ENCODE data around the gene B3GNT4. TPM values are rescaled to one million over a fixed set of nuclear protein-coding genes. Genes with fewer than 3 reads are reported as not detected.

B3GNT4 gene
- total and polyA plus RNA-seq, 2 of the 8 experiments (the other 6 are each of a cell fraction or from before 2014, with no cell fraction given) = 1.1 to 1.4 TPM

DNA sequence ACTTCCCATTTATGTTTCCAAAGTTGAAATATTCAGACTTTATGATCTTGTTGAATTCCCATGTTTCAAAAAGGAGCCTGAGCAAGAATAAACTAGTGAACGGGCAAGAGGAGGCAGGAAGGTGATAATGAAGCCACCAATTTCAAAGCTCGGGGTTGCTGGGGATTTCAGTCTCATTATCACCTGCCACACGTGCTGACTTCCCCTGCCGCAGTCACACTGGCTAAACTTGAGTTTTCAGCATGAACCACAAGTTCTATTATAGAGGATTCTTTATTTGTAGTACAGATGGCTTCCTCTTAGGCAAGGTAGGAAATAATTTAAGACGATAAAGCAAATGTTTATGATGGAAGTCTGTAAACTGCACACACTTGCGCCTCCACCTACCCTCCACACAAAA is 40.5 kb downstream of the B3GNT4 start:
- H3K23ac ChIP-seq (ENCODE audit: insufficient read length) = no peak overlapping the region
- H4K5ac ChIP-seq (ENCODE audit: insufficient read length, low read depth, low read length) = no peak overlapping the region
- no peaks in the 10 kb centered on the region for H3K4me1 ChIP-seq (replicated peaks in 1 of 4; ENCODE audit: control insufficient read depth in 3 of 4, insufficient read depth in 4 of 4, low read length in 3 of 4)
- H4K20me1 ChIP-seq (replicated peaks in 1 of 2; ENCODE audit: control insufficient read depth in 1 of 2, insufficient read depth in 2 of 2, low read length in 2 of 2) = no peaks in the 10 kb centered on the region
- H3K4ac ChIP-seq (replicated peaks; ENCODE audit: insufficient read length, low read depth, low read length) = no peak overlapping the region
- ChIA-PET CTCF (ENCODE audit: partially characterized antibody) (interaction anchor here (0.8 to 1.2 kb wide), 2 partner anchors 8 to 11 kb away, joined by 3 to 4 read pairs; no protein-coding TSS in a partner anchor), POLR2A (ENCODE audit: partially characterized antibody) (interaction anchor here (0.7 to 2.0 kb wide), 3 partner anchors 12 to 18 kb away, joined by 3 to 5 read pairs (median 4); no protein-coding TSS in a partner anchor)
- no peak overlapping the region for H2BK12ac ChIP-seq (ENCODE audit: low read depth, low read length)
- H4K8ac ChIP-seq (ENCODE audit: extremely low read depth, insufficient read depth, low read length) = no peak overlapping the region
- no peak overlapping the region for H2BK20ac ChIP-seq (ENCODE audit: low read length)
- H3K4me2 ChIP-seq (ENCODE audit: insufficient read depth in 1 of 2, low read depth in 2 of 2, low read length in 2 of 2) = no peak overlapping the region
- no peak overlapping the region for H2BK5ac ChIP-seq (ENCODE audit: low read depth, low read length)
- FAIRE-seq (no peak), DNase-seq (ENCODE audit: low read depth in 1 of 2, low spot score in 2 of 2) (no peak)
- no peak overlapping the region for H3K4me3 ChIP-seq (ENCODE audit: extremely low read depth in 1 of 4, insufficient read depth in 2 of 4, low read depth in 3 of 4, low read length in 4 of 4)
- no peak overlapping the region for H3K14ac ChIP-seq (ENCODE audit: insufficient read length)
- no peaks in the 10 kb centered on the region for H3K27me3 ChIP-seq (replicated peaks in 1 of 4; ENCODE audit: control insufficient read depth in 3 of 4, extremely low read depth in 1 of 4, insufficient read depth in 3 of 4, low read length in 3 of 4)
- no peaks in the 10 kb centered on the region for H3K79me2 ChIP-seq (ENCODE audit: control insufficient read depth in 1 of 2, insufficient read depth in 2 of 2, low read length in 2 of 2)
- H3K9me3 ChIP-seq (ENCODE audit: insufficient read depth in 2 of 2, low read depth in 1 of 2, low read length in 1 of 2) = no peaks in the 10 kb centered on the region
- H2BK120ac ChIP-seq (replicated peaks; ENCODE audit: low read depth, low read length) = no peak overlapping the region
- no peak overlapping the region for H2BK15ac ChIP-seq (ENCODE audit: low read length)
- no peak overlapping the region for H3K18ac ChIP-seq (ENCODE audit: extremely low read depth, low read length)
- no peak overlapping the region for H3K56ac ChIP-seq (replicated peaks; ENCODE audit: insufficient read length, low read depth, low read length)
- no peak overlapping the region for H3K9ac ChIP-seq (replicated peaks in 1 of 4; ENCODE audit: extremely low read depth in 1 of 4, low read depth in 3 of 4, low read length in 3 of 4)
- no peaks in the 10 kb centered on the region for H3K23me2 ChIP-seq (ENCODE audit: low read depth, low read length)
- H2AK5ac ChIP-seq (ENCODE audit: low read depth, low read length) = no peak overlapping the region
- TF ChIP-seq SIN3A (conservative IDR thresholded peaks at IDR 0.05 in 1 of 2, IDR thresholded peaks at IDR 0.05 in 1 of 2; ENCODE audit: low read depth in 1 of 2, low read length in 2 of 2) (no peak), CREB1 (IDR thresholded peaks at IDR 0.05) (no peak), SRF (IDR thresholded peaks at IDR 0.05; ENCODE audit: low read depth, low read length) (no peak)
- TF ChIP-seq, protein P1, sequence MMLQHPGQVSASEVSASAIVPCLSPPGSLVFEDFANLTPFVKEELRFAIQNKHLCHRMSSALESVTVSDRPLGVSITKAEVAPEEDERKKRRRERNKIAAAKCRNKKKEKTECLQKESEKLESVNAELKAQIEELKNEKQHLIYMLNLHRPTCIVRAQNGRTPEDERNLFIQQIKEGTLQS (IDR thresholded peaks at IDR 0.05; ENCODE audit: insufficient read depth, low read depth, low read length) = no peak
- 89% methylated on average over 6 of the region's 6 CpGs; no CpG with 5 or more reads in 1 of the 2 experiments for WGBS, 2 experiments (ENCODE audit: extremely low coverage in 1 of 2, insufficient coverage in 1 of 2, insufficient read length in 1 of 2, insufficient replicate concordance in 2 of 2, low coverage in 1 of 2, low lambda C conversion rate in 2 of 2, missing lambda C conversion rate in 1 of 2)
- H3K79me1 ChIP-seq (ENCODE audit: low read depth, low read length) = no peaks in the 10 kb centered on the region
- H3K36me3 ChIP-seq (ENCODE audit: control insufficient read depth in 2 of 4, insufficient read depth in 4 of 4, low read length in 3 of 4) = peaks cover 0 to 9% (median 3%) of the 10 kb centered on the region in 4 experiments; a peak in 5 of 8 replicates
- no peak overlapping the region for H3K27ac ChIP-seq (ENCODE audit: low read depth, low read length)
- no peak overlapping the region for H4K91ac ChIP-seq (replicated peaks; ENCODE audit: insufficient read length, low read length)
- H2AFZ ChIP-seq (ENCODE audit: low read length) = no peak overlapping the region

Measured in H1 (cell line).